ENCODE results near the gene PPTC7. TPM values are rescaled to one million over a fixed set of nuclear protein-coding genes. Genes with fewer than 3 reads are reported as not detected.

Gene PPTC7
- total and polyA plus RNA-seq, 2 of the 8 experiments (the other 6 are each of a cell fraction or from before 2014, with no cell fraction given) = 8.1 to 15.9 TPM

GRCh38 chr12:110516995-110517394 lies 66.1 kb downstream of the PPTC7 start:
- Histone ChIP-seq H3K23me2 (ENCODE audit: low read depth, low read length) (no peaks in the 10 kb centered on the region; the same call in 1 of the 2 replicates), H2BK20ac (ENCODE audit: low read length) (no peak overlapping the region), H4K91ac (replicated peaks; ENCODE audit: insufficient read length, low read length) (no peak overlapping the region), H2BK5ac (ENCODE audit: low read depth, low read length) (no peak overlapping the region), H3K9me3 (ENCODE audit: insufficient read depth in 2 of 2, low read depth in 1 of 2, low read length in 1 of 2) (no peaks in the 10 kb centered on the region), H2BK120ac (replicated peaks; ENCODE audit: low read depth, low read length) (no peak overlapping the region), H3K23ac (ENCODE audit: insufficient read length) (no peak overlapping the region), H3K79me1 (ENCODE audit: low read depth, low read length) (no peaks in the 10 kb centered on the region), H3K4me1 (replicated peaks in 1 of 4; ENCODE audit: control insufficient read depth in 3 of 4, insufficient read depth in 4 of 4, low read length in 3 of 4) (no peaks in the 10 kb centered on the region), H3K4me3 (ENCODE audit: extremely low read depth in 1 of 4, insufficient read depth in 2 of 4, low read depth in 3 of 4, low read length in 4 of 4) (no peak overlapping the region), H3K18ac (ENCODE audit: extremely low read depth, low read length) (no peak overlapping the region), H3K79me2 (ENCODE audit: control insufficient read depth in 1 of 2, insufficient read depth in 2 of 2, low read length in 2 of 2) (no peaks in the 10 kb centered on the region), H4K5ac (ENCODE audit: insufficient read length, low read depth, low read length) (no peak overlapping the region), H2AFZ (ENCODE audit: low read length) (no peak overlapping the region), H4K8ac (ENCODE audit: extremely low read depth, insufficient read depth, low read length) (no peak overlapping the region), H3K14ac (ENCODE audit: insufficient read length) (no peak overlapping the region), H2BK12ac (ENCODE audit: low read depth, low read length) (no peak overlapping the region), H3K36me3 (ENCODE audit: control insufficient read depth in 2 of 4, insufficient read depth in 4 of 4, low read length in 3 of 4) (no peaks in the 10 kb centered on the region), H3K27me3 (replicated peaks in 1 of 4; ENCODE audit: control insufficient read depth in 3 of 4, extremely low read depth in 1 of 4, insufficient read depth in 3 of 4, low read length in 3 of 4) (no peaks in the 10 kb centered on the region), H2BK15ac (ENCODE audit: low read length) (no peak overlapping the region), H3K9ac (replicated peaks in 1 of 4; ENCODE audit: extremely low read depth in 1 of 4, low read depth in 3 of 4, low read length in 3 of 4) (no peak overlapping the region), H3K4ac (replicated peaks; ENCODE audit: insufficient read length, low read depth, low read length) (no peak overlapping the region), H3K56ac (replicated peaks; ENCODE audit: insufficient read length, low read depth, low read length) (no peak overlapping the region), H4K20me1 (replicated peaks in 1 of 2; ENCODE audit: control insufficient read depth in 1 of 2, insufficient read depth in 2 of 2, low read length in 2 of 2) (no peaks in the 10 kb centered on the region), H3K4me2 (ENCODE audit: insufficient read depth in 1 of 2, low read depth in 2 of 2, low read length in 2 of 2) (no peak overlapping the region), H2AK5ac (ENCODE audit: low read depth, low read length) (no peak overlapping the region), H3K27ac (ENCODE audit: low read depth, low read length) (no peak overlapping the region)
- DNase-seq (ENCODE audit: low read depth in 1 of 2, low spot score in 2 of 2) (no peak), FAIRE-seq (no peak)
- TF ChIP-seq TAF1 (IDR thresholded peaks at IDR 0.05; ENCODE audit: low read depth, low read length) (no peak), CEBPB (IDR thresholded peaks at IDR 0.05; ENCODE audit: low read depth, low read length) (no peak), KDM1A (IDR thresholded peaks at IDR 0.05; ENCODE audit: borderline replicate concordance, low read length) (peak; percentile 32; the same call in 1 of the 2 replicates), RXRA (IDR thresholded peaks at IDR 0.05; ENCODE audit: insufficient read depth, low read depth, low read length) (no peak), ATF2 (IDR thresholded peaks at IDR 0.05; ENCODE audit: low read length) (no peak), CREB1 (IDR thresholded peaks at IDR 0.05) (no peak), POLR2A (IDR thresholded peaks at IDR 0.05; ENCODE audit: control extremely low read depth in 1 of 2, low read depth in 2 of 2, low read length in 2 of 2) (no peak)
- POLR2A ChIA-PET (ENCODE audit: partially characterized antibody) = interaction anchor here (0.5 kb wide), 1 partner anchor 196 kb away, joined by 3 read pairs; no protein-coding TSS in a partner anchor
- CTCF ChIA-PET (ENCODE audit: partially characterized antibody) = interaction anchor here (0.6 kb wide), 1 partner anchor 330 kb away, joined by 3 read pairs; the partner anchor contains the start of gene CCDC63
- 94% methylated on average over 3 of the region's 3 CpGs; no CpG with 5 or more reads in 1 of the 2 experiments for WGBS, 2 experiments (ENCODE audit: extremely low coverage in 1 of 2, insufficient coverage in 1 of 2, insufficient read length in 1 of 2, insufficient replicate concordance in 2 of 2, low coverage in 1 of 2, low lambda C conversion rate in 2 of 2, missing lambda C conversion rate in 1 of 2)
